HL-60 (cell line): Measurements from ENCODE around the gene EYA3.
A peak's percentile ranks its signal among the peaks of the same experiment; 100 is the strongest.

Experiments used
- DNase-seq, 2 experiments: peaks; one replicate each; pipeline ENCODE4 v3.0.0-alpha.2; 2010 to 2020; ENCODE audit warnings: low read depth in 1 of 2, low spot score in 1 of 2
- H3K27ac ChIP-seq: fragments of 250-450 bp; sonication (Bioruptor Pico); replicated peaks from 2 replicates; pipeline ENCODE4 v1.5.1; 2020; ENCODE audit warnings: mild to moderate bottlenecking, moderate library complexity
- H3K27me3 ChIP-seq: fragments of 250-450 bp; sonication (Bioruptor Pico); 2 replicates; pipeline ENCODE4 v1.5.1; 2021; ENCODE audit warnings: mild to moderate bottlenecking, moderate library complexity; ENCODE audit not compliant: insufficient read depth, poor library complexity, severe bottlenecking
- H3K4me3 ChIP-seq: replicated peaks from 2 replicates; pipeline ENCODE4 v1.5.1; 2011; ENCODE audit warnings: mild to moderate bottlenecking, control low read depth, low read length; ENCODE audit not compliant: insufficient read depth
- GABPA ChIP-seq: IDR thresholded peaks from 2 replicates; pipeline ENCODE4 v1.6.1; 2012; ENCODE audit warnings: low read depth
- POLR2AphosphoS5 ChIP-seq: IDR thresholded peaks from 2 replicates; pipeline ENCODE4 v1.6.1; 2012; ENCODE audit warnings: low read depth
- SPI1 ChIP-seq: IDR thresholded peaks from 2 replicates; pipeline ENCODE4 v1.6.1; 2012; ENCODE audit warnings: low read depth, mild to moderate bottlenecking, borderline replicate concordance
- TF ChIP-seq, protein P1 (sequence below): IDR thresholded peaks from 2 replicates; pipeline ENCODE4 v1.6.1; 2012; ENCODE audit warnings: low read depth; ENCODE audit not compliant: insufficient replicate concordance
- TF ChIP-seq, protein P2 (sequence below): IDR thresholded peaks from one replicate; pipeline ENCODE4 v1.5.1; 2011; ENCODE audit warnings: low read length, control low read depth, inconsistent platforms; ENCODE audit not compliant: insufficient read depth

EYA3 gene

DNA sequence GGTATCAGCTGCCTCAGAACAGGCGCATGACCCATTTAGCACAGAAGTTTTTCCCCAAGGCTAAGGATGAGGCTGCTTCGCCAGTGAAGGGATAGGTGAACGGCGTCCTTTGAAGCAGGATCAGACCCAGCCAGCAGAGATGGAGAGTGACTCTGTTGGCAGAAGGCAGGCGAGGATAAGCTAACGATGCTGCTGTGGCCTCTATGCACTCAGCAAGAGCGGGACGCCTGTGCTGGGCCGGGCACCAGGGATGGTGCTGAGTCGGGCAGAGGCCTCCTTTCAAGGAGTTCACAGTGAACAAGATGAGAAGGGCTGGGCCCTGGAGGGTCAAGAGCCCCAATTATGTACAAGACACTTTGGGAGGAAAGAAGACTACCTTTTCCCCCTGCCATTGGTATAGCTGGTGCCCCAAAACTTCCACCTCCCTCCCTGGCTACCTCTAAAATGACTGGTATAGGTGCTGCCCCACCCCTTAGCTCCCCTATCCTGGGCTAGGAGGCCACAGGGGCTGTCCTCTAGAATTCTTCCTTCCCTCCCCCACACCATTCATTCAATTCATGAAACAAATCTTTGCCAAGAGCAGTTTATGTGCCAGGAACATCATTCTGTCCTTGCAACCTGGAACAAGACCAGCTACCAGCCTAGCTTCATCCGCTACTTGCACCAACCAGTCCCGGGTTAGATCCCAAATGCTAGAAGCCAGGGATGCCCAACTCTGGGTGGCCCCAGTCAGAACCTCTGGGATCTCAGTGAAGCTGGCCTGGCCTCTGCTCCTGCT, 121.1 kb downstream of the EYA3 start:
- Histone ChIP-seq H3K27me3 (no peaks in the 10 kb centered on the region), H3K27ac (no peak overlapping the region), H3K4me3 (no peak overlapping the region)
- TF ChIP-seq SPI1 (no peak), POLR2AphosphoS5 (no peak)
- TF ChIP-seq, protein P1, sequence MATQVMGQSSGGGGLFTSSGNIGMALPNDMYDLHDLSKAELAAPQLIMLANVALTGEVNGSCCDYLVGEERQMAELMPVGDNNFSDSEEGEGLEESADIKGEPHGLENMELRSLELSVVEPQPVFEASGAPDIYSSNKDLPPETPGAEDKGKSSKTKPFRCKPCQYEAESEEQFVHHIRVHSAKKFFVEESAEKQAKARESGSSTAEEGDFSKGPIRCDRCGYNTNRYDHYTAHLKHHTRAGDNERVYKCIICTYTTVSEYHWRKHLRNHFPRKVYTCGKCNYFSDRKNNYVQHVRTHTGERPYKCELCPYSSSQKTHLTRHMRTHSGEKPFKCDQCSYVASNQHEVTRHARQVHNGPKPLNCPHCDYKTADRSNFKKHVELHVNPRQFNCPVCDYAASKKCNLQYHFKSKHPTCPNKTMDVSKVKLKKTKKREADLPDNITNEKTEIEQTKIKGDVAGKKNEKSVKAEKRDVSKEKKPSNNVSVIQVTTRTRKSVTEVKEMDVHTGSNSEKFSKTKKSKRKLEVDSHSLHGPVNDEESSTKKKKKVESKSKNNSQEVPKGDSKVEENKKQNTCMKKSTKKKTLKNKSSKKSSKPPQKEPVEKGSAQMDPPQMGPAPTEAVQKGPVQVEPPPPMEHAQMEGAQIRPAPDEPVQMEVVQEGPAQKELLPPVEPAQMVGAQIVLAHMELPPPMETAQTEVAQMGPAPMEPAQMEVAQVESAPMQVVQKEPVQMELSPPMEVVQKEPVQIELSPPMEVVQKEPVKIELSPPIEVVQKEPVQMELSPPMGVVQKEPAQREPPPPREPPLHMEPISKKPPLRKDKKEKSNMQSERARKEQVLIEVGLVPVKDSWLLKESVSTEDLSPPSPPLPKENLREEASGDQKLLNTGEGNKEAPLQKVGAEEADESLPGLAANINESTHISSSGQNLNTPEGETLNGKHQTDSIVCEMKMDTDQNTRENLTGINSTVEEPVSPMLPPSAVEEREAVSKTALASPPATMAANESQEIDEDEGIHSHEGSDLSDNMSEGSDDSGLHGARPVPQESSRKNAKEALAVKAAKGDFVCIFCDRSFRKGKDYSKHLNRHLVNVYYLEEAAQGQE: no peak
- no peak for DNase-seq

- TF ChIP-seq POLR2AphosphoS5: 0 out of 2 replicates have a peak, but pooled peaks have one; percentile 4
- TF ChIP-seq, protein P2, sequence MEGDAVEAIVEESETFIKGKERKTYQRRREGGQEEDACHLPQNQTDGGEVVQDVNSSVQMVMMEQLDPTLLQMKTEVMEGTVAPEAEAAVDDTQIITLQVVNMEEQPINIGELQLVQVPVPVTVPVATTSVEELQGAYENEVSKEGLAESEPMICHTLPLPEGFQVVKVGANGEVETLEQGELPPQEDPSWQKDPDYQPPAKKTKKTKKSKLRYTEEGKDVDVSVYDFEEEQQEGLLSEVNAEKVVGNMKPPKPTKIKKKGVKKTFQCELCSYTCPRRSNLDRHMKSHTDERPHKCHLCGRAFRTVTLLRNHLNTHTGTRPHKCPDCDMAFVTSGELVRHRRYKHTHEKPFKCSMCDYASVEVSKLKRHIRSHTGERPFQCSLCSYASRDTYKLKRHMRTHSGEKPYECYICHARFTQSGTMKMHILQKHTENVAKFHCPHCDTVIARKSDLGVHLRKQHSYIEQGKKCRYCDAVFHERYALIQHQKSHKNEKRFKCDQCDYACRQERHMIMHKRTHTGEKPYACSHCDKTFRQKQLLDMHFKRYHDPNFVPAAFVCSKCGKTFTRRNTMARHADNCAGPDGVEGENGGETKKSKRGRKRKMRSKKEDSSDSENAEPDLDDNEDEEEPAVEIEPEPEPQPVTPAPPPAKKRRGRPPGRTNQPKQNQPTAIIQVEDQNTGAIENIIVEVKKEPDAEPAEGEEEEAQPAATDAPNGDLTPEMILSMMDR: no peak
- no peak overlapping the region for H3K27ac ChIP-seq
These were observed 121.9 kb downstream of the EYA3 start for GRCh38 chr1:27966402-27967105.

GRCh38 chr1:27963393-27963792, 125.0 kb downstream of the EYA3 start:
- no peak for DNase-seq
- TF ChIP-seq, protein P2: no peak
- TF ChIP-seq SPI1: no peak
- no peak for TF ChIP-seq POLR2AphosphoS5
- no peak for TF ChIP-seq GABPA
- TF ChIP-seq, protein P1: no peak
- H3K4me3 ChIP-seq: no peak overlapping the region

More at GRCh38 chr1:27966402-27967105, 121.9 kb downstream of the EYA3 start:
- Histone ChIP-seq H3K4me3 (no peak overlapping the region), H3K27me3 (no peaks in the 10 kb centered on the region)
- DNase-seq: no peak

GRCh38 chr1:27961646-27962221, 126.7 kb downstream of the EYA3 start:
- TF ChIP-seq, protein P2: no peak
- TF ChIP-seq, protein P1: no peak
- TF ChIP-seq GABPA (no peak), SPI1 (no peak), POLR2AphosphoS5 (no peak)
- Histone ChIP-seq H3K27ac (no peak overlapping the region), H3K27me3 (no peaks in the 10 kb centered on the region), H3K4me3 (no peak overlapping the region)
- DNase-seq: no peak

More at GRCh38 chr1:27963393-27963792, 125.0 kb downstream of the EYA3 start:
- Histone ChIP-seq H3K27ac (no peak overlapping the region), H3K27me3 (no peaks in the 10 kb centered on the region)
